A673 (cell line): ENCODE measurements around the gene MAPKAP1. TPM values are rescaled to one million over a fixed set of nuclear protein-coding genes. Genes with fewer than 3 reads are reported as not detected.

Source experiments
- BruUV-seq: library from RNA; stranded (reverse); fragments of 400-500 nt; replicated peaks from 2 replicates; lab custom pipeline; 2021; lab: Mats Ljungman, UMichigan
- CTCF ChIA-PET: fragments of 300-600 bp; sonication (Branson Sonifier 250); formaldehyde crosslinking; loops from one replicate; lab custom pipeline; 2022; ENCODE audit warnings: antibody characterized with exemption; lab: Charles Lee
- POLR2A ChIA-PET: fragments of 300-600 bp; sonication (Branson Sonifier 250); formaldehyde crosslinking; loops from one replicate; lab custom pipeline; 2022; ENCODE audit warnings: antibody characterized with exemption; ENCODE audit not compliant: low non-redundant PET; lab: Charles Lee
- DNase-seq: peaks from one replicate; pipeline ENCODE4 v3.0.0-alpha.2; 2015; ENCODE audit warnings: low spot score
- H3K27ac ChIP-seq: fragments of 200-600 bp; sonication (generic); 2 replicates; pipeline ENCODE4 v1.5.1; 2016; ENCODE audit warnings: mixed run types, low read depth, mild to moderate bottlenecking, mixed read lengths, antibody characterized with exemption, low read length; ENCODE audit not compliant: poor library complexity, severe bottlenecking
- H3K27me3 ChIP-seq: fragments of 200-600 bp; sonication (generic); replicated peaks from 2 replicates; pipeline ENCODE4 v1.6.1; 2017; ENCODE audit warnings: mixed run types, low read depth, mild to moderate bottlenecking, mixed read lengths, antibody characterized with exemption, low read length; ENCODE audit not compliant: insufficient read depth, poor library complexity
- H3K36me3 ChIP-seq: fragments of 200-600 bp; sonication (generic); 2 replicates; pipeline ENCODE4 v1.6.1; 2016; ENCODE audit warnings: mixed run types, mild to moderate bottlenecking, mixed read lengths, antibody characterized with exemption, low read length; ENCODE audit not compliant: insufficient read depth, poor library complexity, severe bottlenecking
- H3K4me1 ChIP-seq: fragments of 200-600 bp; sonication (generic); 2 replicates; pipeline ENCODE4 v1.6.1; 2017; ENCODE audit warnings: mixed run types, mild to moderate bottlenecking, mixed read lengths, antibody characterized with exemption, low read length; ENCODE audit not compliant: insufficient read depth, poor library complexity, severe bottlenecking
- H3K4me3 ChIP-seq: fragments of 200-600 bp; sonication (generic); 2 replicates; pipeline ENCODE4 v1.5.1; 2016; ENCODE audit warnings: low read depth, mixed run types, mild to moderate bottlenecking, mixed read lengths, low read length; ENCODE audit not compliant: poor library complexity, severe bottlenecking
- H3K9me3 ChIP-seq: fragments of 200-600 bp; sonication (generic); 2 replicates; pipeline ENCODE4 v1.6.1; 2016; ENCODE audit warnings: mixed run types, low read depth, mild to moderate bottlenecking, mixed read lengths, antibody characterized with exemption, low read length; ENCODE audit not compliant: poor library complexity, severe bottlenecking
- EZH2 ChIP-seq: fragments of 200-600 bp; sonication (generic); IDR thresholded peaks from 2 replicates; pipeline ENCODE4 v1.6.1; 2017; ENCODE audit warnings: borderline replicate concordance, low read depth, mild to moderate bottlenecking, mixed read lengths, antibody characterized with exemption, low read length; ENCODE audit not compliant: poor library complexity, severe bottlenecking
- intact Hi-C: fragments of 100-400 bp; cut with micrococcal nuclease; formaldehyde crosslinking; loops from one replicate; pipeline ENCODE4 v1.10.0; 2022; ENCODE audit not compliant: unreplicated experiment
- total RNA-seq: library from RNA; stranded (reverse); gene quantifications from 2 replicates; pipeline ENCODE4 v1.2.3, GENCODE V29; 2021
- TF ChIP-seq, protein P1 (sequence below): fragments of 300-800, 200-600 bp; sonication (generic); conservative IDR thresholded peaks from 2 replicates; pipeline ENCODE4 v1.5.1; 2017; ENCODE audit warnings: low read depth, mild to moderate bottlenecking, antibody characterized with exemption, low read length, moderate library complexity, mixed read lengths

MAPKAP1 gene
- total RNA-seq, 1 experiment from 2014 or later, result 98.7 TPM

GRCh38 chr9:125497478-125497877, 209.5 kb downstream of the MAPKAP1 start:
- BruUV-seq, result no TSS peak
- no peaks in the 10 kb centered on the region for H3K9me3 ChIP-seq
- no peaks in the 10 kb centered on the region for H3K4me1 ChIP-seq
- H3K27me3 ChIP-seq, result no peaks in the 10 kb centered on the region
- DNase-seq, result no peak
- H3K36me3 ChIP-seq, result no peaks in the 10 kb centered on the region
- no peak overlapping the region for H3K27ac ChIP-seq
- CTCF ChIA-PET, result no interaction called here
- TF ChIP-seq EZH2, result no peak
- TF ChIP-seq, protein P1, sequence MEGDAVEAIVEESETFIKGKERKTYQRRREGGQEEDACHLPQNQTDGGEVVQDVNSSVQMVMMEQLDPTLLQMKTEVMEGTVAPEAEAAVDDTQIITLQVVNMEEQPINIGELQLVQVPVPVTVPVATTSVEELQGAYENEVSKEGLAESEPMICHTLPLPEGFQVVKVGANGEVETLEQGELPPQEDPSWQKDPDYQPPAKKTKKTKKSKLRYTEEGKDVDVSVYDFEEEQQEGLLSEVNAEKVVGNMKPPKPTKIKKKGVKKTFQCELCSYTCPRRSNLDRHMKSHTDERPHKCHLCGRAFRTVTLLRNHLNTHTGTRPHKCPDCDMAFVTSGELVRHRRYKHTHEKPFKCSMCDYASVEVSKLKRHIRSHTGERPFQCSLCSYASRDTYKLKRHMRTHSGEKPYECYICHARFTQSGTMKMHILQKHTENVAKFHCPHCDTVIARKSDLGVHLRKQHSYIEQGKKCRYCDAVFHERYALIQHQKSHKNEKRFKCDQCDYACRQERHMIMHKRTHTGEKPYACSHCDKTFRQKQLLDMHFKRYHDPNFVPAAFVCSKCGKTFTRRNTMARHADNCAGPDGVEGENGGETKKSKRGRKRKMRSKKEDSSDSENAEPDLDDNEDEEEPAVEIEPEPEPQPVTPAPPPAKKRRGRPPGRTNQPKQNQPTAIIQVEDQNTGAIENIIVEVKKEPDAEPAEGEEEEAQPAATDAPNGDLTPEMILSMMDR, result no peak
- no peak overlapping the region for H3K4me3 ChIP-seq
- intact Hi-C loops, result no loop called here
- POLR2A ChIA-PET, result no interaction called here

DNA sequence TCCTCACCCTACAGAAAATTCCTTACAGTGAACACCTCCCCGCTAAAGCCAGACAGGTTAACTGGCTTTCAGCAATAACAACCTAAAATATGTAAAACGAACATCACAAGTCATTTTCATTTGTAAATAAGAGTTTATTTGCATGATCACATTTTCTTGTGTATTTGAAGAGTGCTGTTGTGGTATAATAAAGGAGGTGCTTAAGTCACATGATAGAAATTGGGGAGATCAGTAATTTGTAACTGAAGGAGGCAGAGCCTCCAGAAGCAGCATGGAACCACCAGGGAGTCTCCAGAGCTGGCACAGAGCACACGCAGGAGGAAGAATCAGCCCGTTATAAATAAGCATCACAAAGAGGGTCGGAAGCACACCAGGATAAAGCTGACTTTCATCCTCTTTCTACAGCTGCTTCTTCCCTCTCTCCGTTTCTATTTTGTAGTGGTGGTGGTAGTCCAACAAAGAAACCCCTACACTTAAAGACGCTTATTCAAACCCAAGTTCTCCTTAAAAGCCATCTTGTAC, 210.6 kb downstream of the MAPKAP1 start:
- CTCF ChIA-PET, result no interaction called here
- no peaks in the 10 kb centered on the region for H3K27me3 ChIP-seq
- TF ChIP-seq, protein P1, result no peak
- no peak for TF ChIP-seq EZH2
- no TSS peak for BruUV-seq
- POLR2A ChIA-PET, result interaction anchor here (0.6 kb wide), 1 partner anchor 1996 kb away, joined by 4 read pairs; no protein-coding TSS in a partner anchor
- no peak overlapping the region for H3K27ac ChIP-seq
- no peak for DNase-seq
- no peak overlapping the region for H3K4me3 ChIP-seq
- no peaks in the 10 kb centered on the region for H3K36me3 ChIP-seq
- H3K9me3 ChIP-seq, result no peaks in the 10 kb centered on the region
- intact Hi-C loops, result no loop called here
- H3K4me1 ChIP-seq, result no peaks in the 10 kb centered on the region

DNA sequence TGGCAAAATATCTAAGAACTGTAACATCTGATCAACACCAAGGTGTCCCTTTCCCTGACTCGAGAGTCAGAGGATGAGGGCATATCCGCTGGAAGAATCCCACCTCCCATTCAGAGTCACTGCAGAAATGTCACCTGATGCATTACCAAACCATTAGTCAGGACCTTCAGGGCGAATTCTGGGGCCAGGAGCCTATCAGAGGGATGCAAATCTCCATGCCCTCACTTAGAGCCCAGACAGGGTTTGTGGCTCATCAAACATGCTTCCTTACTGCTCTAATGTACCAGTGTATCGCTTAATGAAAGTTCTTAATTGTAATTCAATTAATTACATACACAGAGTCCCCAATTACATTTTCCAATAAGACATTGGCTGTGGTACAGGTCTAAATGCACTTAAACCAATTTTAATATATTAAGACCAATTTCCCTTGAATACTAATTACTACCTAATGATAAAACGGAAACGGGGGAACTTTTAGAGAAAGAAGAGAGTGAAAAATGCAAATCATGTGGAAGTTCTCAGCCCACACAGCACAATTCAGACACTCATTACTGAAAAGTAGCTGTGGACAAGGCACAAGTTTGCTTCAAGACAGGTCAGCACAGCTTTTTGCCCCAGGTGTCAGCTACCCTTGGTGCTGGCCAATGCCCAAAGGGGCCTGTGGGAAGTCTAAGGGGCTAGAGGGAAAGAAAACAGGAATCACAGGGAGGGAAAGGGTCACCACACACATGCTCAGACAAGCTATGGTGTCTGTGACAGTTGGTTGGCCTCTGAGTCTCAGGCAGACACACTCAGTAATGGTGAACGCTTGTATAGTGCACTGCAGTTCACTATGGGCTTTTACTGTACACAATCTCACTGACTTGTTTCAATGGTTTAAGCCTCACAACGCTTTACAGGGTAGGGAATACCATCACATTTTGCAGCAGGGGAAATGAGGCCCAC, 211.6 kb downstream of the MAPKAP1 start:
- CTCF ChIA-PET, result no interaction called here
- Histone ChIP-seq H3K9me3 (no peaks in the 10 kb centered on the region), H3K4me1 (no peaks in the 10 kb centered on the region), H3K27ac (no peak overlapping the region), H3K4me3 (no peak overlapping the region), H3K27me3 (no peaks in the 10 kb centered on the region), H3K36me3 (no peaks in the 10 kb centered on the region)
- intact Hi-C loops, result no loop called here
- POLR2A ChIA-PET, result interaction anchor here (0.6 kb wide), 2 partner anchors 74 to 1995 kb away, joined by 4 to 7 read pairs; no protein-coding TSS in a partner anchor
- DNase-seq, result no peak
- TF ChIP-seq, protein P1, result no peak
- no peak for TF ChIP-seq EZH2
- BruUV-seq, result no TSS peak
